Muscle layer of colon (tissue), 2 donors: Measurements from ENCODE around the gene RRP1.

Experiments used
- H3K27ac ChIP-seq: one replicate; pipeline ENCODE4 v1.7.0; 2013; ENCODE audit warnings: low read depth, mild to moderate bottlenecking, low read length, moderate library complexity
- H3K27me3 ChIP-seq, 2 donors: one replicate each; pipeline ENCODE4 v1.7.0; 2013; ENCODE audit warnings: low read length in 2 of 2, mild to moderate bottlenecking in 2 of 2; ENCODE audit not compliant: insufficient read depth in 2 of 2, control insufficient read depth in 1 of 2
- H3K36me3 ChIP-seq: one replicate; pipeline ENCODE4 v1.7.0; 2013; ENCODE audit warnings: mild to moderate bottlenecking, low read length; ENCODE audit not compliant: insufficient read depth
- H3K4me1 ChIP-seq: one replicate; pipeline ENCODE4 v1.7.0; 2013; ENCODE audit warnings: mild to moderate bottlenecking, low read length; ENCODE audit not compliant: insufficient read depth
- H3K4me3 ChIP-seq, 2 donors: one replicate each; pipeline ENCODE4 v1.7.0; 2013; ENCODE audit warnings: low read length in 2 of 2, low read depth in 1 of 2, mild to moderate bottlenecking in 1 of 2, moderate library complexity in 1 of 2
- H3K9ac ChIP-seq: one replicate; pipeline ENCODE4 v1.7.0; 2013; ENCODE audit warnings: low read length
- H3K9me3 ChIP-seq: one replicate; pipeline ENCODE4 v1.7.0; 2013; ENCODE audit warnings: mild to moderate bottlenecking, low read length
- donor health status: abdominal sarcoma.
- donor health status: Adenocarcinoma of cecum.

Gene RRP1

GRCh38 chr21:43760391-43760958 is 28.9 kb upstream of the RRP1 start:
- peaks cover 10% of the 10 kb centered on the region for H3K36me3 ChIP-seq
- no peak overlapping the region for H3K9ac ChIP-seq
- H3K9me3 ChIP-seq, result no peaks in the 10 kb centered on the region
- H3K27ac ChIP-seq, result no peak overlapping the region
- peaks cover 17% of the 10 kb centered on the region for H3K4me1 ChIP-seq
- H3K4me3 ChIP-seq, result no peak overlapping the region
- no peaks in the 10 kb centered on the region for H3K27me3 ChIP-seq

DNA sequence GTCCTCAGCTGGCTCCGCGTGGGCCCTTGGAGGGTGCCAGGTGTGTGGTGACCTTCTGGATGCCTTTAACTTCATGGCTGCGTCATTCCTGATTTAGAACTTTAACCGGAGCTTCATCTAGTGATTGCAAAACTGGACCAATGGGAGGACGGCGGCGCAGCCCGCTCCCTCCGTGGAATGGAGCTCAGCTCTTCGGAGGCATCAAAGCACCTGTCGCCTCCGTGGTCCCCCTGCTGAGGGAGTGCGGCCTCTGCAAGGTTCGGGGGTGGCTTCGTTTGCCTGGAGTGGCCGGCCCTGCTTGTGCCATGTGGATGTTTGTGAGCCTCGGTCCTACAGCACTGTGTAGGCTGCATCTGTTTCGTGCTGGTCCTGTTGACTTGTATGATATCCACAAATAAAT is 27.5 kb upstream of the RRP1 start:
- no peaks in the 10 kb centered on the region for H3K36me3 ChIP-seq
- H3K4me3 ChIP-seq, result no peak overlapping the region
- no peak overlapping the region for H3K27ac ChIP-seq

DNA sequence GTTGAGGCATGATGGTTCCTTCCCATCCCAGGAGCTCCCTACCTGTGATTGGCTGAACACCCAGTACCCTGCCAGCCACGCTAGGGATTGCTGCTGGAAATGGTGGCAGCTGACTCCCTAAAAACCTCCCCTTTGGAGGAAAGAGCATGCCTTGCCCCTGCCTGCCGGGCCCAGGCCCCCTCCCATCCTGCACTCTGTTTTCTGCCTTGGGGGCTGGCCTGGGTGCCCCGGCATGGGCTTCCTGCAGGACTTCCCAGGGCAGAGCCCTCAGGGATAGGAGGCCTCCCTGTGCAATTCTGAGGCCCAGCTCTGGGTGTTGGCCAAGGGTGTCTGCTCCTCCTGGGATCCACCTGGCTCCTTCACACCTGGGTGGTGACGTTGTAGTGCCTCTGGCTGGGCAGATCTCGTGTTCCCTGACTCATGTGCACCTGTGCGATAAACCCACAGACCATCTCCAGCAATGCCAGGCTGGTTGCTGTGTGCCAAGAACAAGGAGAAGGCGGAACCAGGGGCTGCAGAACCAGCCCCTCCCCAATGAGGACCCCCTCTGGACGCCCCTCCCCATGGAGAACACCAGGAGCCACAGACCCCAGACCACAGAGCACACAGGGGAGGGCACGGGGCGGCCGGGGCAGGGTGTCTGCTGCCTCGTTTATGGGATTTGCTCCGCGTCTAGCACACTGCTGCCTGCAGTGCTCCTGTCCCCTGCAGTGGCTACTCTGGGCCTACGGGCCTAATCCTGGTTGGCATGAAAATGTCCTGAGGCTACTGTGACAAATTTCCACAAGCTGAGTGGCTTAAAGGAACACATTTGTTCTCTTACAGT is 26.9 kb upstream of the RRP1 start:
- Histone ChIP-seq H3K9me3 (no peaks in the 10 kb centered on the region), H3K27me3 (no peaks in the 10 kb centered on the region), H3K36me3 (no peaks in the 10 kb centered on the region), H3K9ac (no peak overlapping the region), H3K27ac (no peak overlapping the region), H3K4me1 (peaks cover 11% of the 10 kb centered on the region), H3K4me3 (no peak overlapping the region)

More for the DNA sequence above, 27.5 kb upstream of the RRP1 start:
- H3K9me3 ChIP-seq, result no peaks in the 10 kb centered on the region
- H3K9ac ChIP-seq, result no peak overlapping the region
- no peaks in the 10 kb centered on the region for H3K27me3 ChIP-seq
- H3K4me1 ChIP-seq, result peaks cover 17% of the 10 kb centered on the region

DNA sequence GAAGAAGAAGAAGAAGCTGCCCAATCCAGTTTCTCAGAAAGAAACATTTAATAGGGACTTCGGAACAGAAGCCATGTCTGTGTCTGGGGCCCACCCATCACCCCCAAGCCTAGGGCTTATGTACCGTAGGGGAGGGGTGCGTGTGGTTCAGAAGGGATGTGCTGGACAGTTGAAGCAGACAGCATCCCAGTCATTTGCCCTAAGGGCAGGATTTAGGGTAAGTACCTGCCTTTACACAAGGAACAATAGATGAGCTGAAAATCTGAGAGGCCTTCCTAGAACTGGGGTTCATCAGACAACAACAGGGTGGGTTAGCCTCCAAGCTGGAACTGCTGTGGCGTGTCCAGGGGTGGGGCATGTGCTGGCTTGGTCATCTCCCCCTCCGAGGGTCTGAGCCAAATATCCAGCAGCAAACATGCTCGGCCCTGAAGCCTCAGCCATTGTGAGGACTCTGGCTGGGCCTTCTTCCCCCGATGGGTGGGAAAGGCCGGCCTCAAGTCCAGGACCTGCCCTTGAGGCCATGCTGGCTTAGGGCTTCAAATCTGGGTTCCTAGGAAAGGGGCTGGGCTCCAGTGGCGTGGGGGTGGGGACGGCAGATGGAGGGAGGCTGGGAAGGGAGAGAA is 25.4 kb upstream of the RRP1 start:
- H3K4me1 ChIP-seq, result peaks cover 2% of the 10 kb centered on the region
- no peaks in the 10 kb centered on the region for H3K27me3 ChIP-seq
- no peak overlapping the region for H3K27ac ChIP-seq
- no peaks in the 10 kb centered on the region for H3K36me3 ChIP-seq
- H3K4me3 ChIP-seq, result no peak overlapping the region
- H3K9ac ChIP-seq, result no peak overlapping the region
- no peaks in the 10 kb centered on the region for H3K9me3 ChIP-seq

- Histone ChIP-seq H3K9me3 (no peaks in the 10 kb centered on the region), H3K36me3 (no peaks in the 10 kb centered on the region), H3K4me1 (no peaks in the 10 kb centered on the region), H3K27ac (no peak overlapping the region), H3K4me3 (no peak overlapping the region), H3K27me3 (no peaks in the 10 kb centered on the region), H3K9ac (no peak overlapping the region)
These were observed 24.5 kb upstream of the RRP1 start for GRCh38 chr21:43764576-43765495.

- Histone ChIP-seq H3K4me1 (no peaks in the 10 kb centered on the region), H3K9ac (no peak overlapping the region), H3K27ac (no peak overlapping the region), H3K36me3 (no peaks in the 10 kb centered on the region), H3K4me3 (no peak overlapping the region), H3K9me3 (no peaks in the 10 kb centered on the region), H3K27me3 (no peaks in the 10 kb centered on the region)
These were observed 22.5 kb upstream of the RRP1 start for GRCh38 chr21:43766734-43767497.

DNA sequence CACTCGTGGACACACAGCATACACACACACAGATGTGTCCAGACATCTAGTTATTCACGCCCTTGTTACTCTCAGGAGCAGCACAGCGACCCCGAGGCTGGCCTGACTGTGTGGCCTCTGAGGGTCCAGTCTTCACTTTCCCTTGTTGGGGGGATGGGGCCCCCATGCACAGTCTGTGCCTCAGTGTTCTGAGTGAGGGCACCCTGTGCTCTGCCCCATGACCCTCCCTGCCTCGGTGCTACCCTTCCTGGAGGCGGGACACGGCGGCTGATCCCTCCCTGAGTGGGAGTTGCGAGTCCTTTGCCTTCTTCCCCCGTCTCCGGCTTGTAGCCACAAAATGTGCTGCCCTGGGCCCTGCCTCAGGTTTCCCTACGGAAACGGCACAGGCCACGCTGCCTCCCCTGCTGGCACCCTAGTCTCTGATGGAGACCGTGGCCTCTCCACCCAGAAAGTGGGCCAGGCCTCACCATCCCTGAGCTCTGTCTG is 21.8 kb upstream of the RRP1 start:
- Histone ChIP-seq H3K27me3 (no peaks in the 10 kb centered on the region), H3K9me3 (no peaks in the 10 kb centered on the region), H3K4me1 (no peaks in the 10 kb centered on the region), H3K36me3 (no peaks in the 10 kb centered on the region), H3K27ac (no peak overlapping the region), H3K4me3 (no peak overlapping the region), H3K9ac (no peak overlapping the region)

DNA sequence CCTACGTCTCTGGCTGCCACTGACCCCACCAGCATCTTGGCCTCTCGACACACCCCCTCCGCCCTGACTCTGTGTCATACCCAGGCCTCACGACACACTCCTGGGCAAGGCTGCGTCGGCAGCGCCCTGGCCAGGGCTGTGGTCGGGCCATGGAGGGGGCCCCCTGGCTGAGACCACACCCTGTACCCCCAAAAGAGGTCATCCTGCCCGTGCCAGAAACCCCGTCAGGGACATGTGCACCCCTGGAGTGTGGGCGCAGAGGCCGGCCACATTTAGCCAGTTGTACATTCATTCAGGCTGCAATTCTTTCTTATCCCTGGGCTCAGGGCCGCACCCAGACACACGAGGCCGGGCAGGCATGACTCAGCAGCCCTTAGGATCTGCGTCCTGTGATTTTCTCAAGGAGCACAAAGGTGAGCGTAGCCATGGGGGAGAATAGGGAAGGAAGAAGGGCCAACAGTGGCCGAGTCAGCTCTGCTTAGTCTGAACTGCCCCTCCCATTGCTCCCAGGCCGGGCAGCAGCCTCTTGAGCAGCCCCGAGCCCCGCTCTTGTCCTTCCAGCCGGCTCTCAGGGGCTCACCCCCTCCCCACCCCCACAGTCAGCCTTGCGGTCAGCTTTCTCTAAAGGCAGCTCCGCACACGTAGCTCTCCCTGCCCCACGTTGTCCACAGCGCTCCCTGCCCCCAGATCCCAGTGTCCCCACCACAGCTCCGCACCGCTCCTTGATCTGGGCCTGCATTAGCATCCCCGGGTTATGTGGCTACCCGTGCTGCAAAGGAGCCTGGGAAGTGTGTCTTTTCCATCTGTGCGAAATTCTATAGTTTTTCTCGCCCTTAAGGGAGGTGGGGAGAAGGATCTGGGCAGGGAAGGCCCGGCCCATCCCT is 21.2 kb upstream of the RRP1 start:
- H3K27ac ChIP-seq, result no peak overlapping the region
- no peaks in the 10 kb centered on the region for H3K9me3 ChIP-seq
- no peak overlapping the region for H3K4me3 ChIP-seq
- no peaks in the 10 kb centered on the region for H3K27me3 ChIP-seq
- H3K36me3 ChIP-seq, result peaks cover 1% of the 10 kb centered on the region
- H3K9ac ChIP-seq, result no peak overlapping the region
- no peaks in the 10 kb centered on the region for H3K4me1 ChIP-seq

- H3K4me3 ChIP-seq, result no peak overlapping the region
- H3K9me3 ChIP-seq, result no peaks in the 10 kb centered on the region
- H3K27me3 ChIP-seq, result no peaks in the 10 kb centered on the region
- peaks cover 7% of the 10 kb centered on the region for H3K36me3 ChIP-seq
- H3K9ac ChIP-seq, result no peak overlapping the region
- no peaks in the 10 kb centered on the region for H3K4me1 ChIP-seq
- H3K27ac ChIP-seq, result no peak overlapping the region
These were observed 20.6 kb upstream of the RRP1 start for GRCh38 chr21:43768868-43769167.

GRCh38 chr21:43769325-43769958 is 19.9 kb upstream of the RRP1 start:
- no peaks in the 10 kb centered on the region for H3K9me3 ChIP-seq
- H3K4me3 ChIP-seq, result no peak overlapping the region
- no peak overlapping the region for H3K9ac ChIP-seq
- no peaks in the 10 kb centered on the region for H3K27me3 ChIP-seq
- H3K27ac ChIP-seq, result no peak overlapping the region
- peaks cover 13% of the 10 kb centered on the region for H3K36me3 ChIP-seq
- H3K4me1 ChIP-seq, result peaks cover under 1% of the 10 kb centered on the region
